ENCODE results near the gene PLEKHG4.

Gene PLEKHG4

DNA sequence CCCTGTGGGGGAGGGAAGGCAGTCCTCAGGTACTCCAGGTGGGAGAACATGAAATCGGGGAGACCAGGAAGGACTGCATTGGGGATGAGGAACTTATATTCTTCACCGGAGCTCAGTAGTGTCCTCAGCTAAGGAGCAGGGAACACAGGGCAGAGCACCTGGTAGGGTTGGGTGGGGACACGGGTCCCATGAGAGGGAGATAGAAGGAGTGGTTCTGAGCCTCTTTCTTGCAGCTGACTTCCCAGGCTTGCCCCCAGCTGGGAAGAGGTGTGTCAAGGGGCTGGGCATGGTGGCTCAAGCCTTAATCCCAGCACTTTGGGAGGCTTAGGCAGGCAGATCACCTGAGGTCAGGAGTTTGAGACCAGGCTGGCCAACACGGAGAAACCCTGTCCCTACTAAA lies 34.1 kb upstream of the PLEKHG4 start:
- no peak for DNase-seq

DNA sequence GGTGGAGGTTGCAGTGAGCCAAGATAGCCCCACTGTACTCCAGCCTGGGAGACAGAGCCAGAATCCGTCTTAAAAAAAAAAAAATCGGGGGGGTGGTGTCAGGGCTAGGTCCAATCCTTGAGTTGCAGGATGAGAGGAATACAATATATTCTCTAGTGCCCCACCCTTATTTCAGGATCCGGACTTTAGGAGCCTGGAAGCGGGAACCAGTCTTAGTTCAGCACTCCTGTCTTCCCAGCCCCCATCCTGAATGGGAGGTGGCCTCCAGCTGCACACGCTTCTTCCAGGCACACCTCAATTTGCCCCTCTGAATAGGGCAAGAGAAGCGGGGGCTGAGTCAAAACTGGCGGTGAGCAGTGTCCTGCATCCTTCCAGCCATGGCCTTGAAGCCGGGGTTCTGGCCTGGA lies 33.7 kb upstream of the PLEKHG4 start:
- no peak for DNase-seq

DNA sequence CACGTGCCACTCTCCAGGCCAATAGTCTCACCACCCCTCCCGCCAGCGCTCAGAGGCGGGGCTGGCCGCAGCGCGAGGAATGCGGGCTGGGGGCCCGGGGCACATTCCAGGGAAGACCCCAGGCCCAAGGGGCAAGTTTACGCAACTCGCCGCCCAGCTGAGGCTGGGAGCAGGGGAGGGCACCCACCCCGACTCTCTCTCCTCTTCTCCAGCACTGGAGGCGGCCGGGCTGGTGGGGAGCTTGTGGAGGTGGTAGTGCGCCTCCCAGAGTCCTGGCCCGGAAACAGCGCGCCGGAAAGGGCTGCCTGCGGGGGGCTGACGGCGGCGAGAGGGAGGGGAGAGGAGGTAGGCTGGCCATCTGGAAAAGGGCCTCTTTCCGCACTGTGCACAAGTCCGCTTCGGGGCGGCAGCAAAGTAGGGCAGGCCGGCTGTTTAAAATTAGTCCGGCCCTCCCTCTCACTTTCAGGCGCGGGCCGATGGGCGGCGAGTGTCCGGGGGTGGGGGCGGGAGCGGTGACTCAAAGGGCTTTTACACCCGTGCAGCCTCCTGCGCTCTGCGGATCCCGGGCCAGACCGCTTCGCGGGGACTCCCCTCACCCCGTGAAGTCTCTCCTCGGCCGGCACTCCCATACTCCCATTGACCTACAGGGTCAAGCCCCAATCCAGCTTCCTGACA lies 33.1 kb upstream of the PLEKHG4 start:
- peak; percentile 78 for DNase-seq

DNA sequence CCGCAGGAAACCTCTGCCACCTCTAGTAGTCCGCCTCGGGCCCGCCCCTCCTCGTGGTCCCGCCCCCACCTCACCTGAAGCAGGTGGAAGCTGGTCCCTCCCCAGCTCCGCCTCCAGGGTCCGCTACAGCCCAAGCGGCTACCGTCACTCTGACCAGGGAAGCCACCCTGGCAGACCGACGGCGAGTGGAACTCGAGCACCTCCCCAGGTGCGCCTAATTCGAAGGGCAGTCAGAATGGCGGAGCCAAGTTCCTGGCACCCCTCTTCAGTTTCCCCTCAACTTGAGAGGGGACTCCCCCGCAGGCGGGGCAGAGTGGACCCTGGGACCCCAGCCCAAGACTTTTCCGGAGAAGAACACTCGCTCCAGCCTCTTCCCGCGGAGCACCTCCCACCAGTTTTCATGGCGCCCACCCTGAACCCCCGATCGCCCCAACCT lies 32.6 kb upstream of the PLEKHG4 start:
- no peak for DNase-seq

DNA sequence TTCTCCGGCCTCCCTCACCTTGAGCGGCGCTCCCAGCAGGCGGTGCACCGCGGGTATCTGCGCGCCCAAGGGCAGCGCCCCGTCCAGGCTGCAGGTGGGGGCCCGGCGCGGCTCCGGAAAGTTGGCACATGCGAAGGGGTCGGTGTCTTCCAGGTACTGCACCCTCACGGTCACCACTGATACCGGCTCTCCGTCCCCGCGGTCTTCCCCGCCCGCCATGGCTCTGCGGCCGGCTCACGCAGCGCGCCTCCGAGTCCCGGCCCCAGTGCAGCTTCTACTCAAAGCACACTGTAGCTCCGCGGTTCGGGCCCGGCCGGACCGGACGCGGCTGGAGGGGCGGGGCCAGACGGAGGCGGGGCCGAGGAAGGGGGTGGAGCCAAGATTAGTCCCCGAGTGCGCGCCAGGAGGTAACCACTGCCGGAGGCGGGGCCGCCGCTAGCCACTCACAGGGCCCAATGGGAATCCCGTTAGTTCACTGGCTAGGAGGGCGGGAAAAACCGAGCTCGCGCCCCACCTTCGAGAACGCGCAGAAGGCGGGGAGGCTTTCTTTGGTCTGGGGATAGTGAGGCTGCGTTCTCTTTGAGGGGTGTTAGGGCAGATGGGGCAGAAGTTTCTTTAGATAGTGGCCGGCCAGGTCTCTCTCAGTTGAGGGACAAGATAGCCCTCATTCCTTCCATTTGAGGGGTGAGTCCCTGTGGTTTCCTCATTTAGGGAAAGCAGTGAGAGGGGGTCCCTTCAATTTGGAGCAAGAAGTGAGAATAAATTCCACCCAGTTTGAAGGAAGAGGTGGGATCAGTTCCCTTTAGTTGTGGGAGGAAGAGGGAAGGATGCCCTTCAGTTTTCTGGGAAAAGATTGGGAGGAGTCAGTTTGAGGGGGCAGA lies 31.9 kb upstream of the PLEKHG4 start, which contains the start of gene FHOD1:
FHOD1 (minus strand) TSS at position 290 of the 881 bp plus-strand sequence; CDS start at position 219, 71 bp downstream.
- DNase-seq = peak; percentile 96

DNA sequence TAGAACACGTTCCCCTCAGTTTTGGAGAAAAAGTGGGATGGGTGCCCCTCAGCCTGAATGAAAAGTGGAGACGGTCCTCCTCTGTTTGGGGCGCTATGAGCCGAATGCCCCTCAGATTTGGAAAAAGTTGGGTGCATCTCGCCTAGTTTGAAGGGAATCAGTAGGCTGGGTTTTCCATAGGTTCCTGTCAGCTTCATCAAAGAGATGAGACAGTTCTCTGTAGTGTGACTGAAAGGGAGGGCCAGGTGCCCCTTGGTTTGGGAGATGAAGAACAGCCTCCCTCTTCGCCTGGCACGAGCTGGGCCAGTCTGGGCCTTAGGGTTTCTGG lies 31.3 kb upstream of the PLEKHG4 start:
- DNase-seq = no peak

DNA sequence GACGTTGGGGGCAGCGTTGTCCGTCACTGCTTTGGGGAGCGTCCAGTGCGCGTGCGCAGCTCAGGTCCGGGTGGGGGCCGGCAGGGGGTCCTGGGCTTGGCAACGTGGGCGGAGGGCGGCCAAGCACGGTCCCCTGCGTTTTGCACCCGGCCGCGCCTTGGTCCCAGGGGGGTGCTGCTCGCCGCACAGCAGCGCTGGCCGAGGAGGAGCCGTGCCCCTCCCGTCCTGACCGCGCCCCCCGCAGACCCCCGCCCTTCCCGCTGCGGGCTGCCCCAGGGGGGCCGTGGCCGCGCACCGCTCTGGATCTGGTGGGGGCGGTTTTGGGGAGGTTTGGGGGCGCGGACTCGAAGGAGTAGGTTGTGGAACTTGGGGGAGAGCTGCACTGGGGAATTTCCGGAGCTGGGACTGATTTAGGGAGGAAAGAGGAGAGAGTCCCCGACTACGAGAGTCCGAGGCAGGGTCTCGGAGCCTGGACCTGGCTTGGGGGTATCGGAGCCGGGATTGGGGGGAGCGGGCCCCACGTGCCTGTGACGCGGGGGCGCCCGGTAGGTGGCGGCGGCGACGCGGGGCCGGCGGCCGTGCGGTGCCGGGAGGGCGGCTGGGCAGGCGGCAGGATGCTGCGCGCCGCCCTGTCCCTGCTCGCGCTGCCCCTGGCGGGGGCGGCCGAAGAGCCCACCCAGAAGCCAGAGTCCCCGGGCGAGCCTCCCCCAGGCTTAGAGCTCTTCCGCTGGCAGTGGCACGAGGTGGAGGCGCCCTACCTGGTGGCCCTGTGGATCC lies 30.7 kb upstream of the PLEKHG4 start, which contains the start of gene SLC9A5:
SLC9A5 (plus strand) TSS at position 579 of the 777 bp plus-strand sequence; CDS start at position 615, 36 bp downstream.
- DNase-seq = no peak

DNA sequence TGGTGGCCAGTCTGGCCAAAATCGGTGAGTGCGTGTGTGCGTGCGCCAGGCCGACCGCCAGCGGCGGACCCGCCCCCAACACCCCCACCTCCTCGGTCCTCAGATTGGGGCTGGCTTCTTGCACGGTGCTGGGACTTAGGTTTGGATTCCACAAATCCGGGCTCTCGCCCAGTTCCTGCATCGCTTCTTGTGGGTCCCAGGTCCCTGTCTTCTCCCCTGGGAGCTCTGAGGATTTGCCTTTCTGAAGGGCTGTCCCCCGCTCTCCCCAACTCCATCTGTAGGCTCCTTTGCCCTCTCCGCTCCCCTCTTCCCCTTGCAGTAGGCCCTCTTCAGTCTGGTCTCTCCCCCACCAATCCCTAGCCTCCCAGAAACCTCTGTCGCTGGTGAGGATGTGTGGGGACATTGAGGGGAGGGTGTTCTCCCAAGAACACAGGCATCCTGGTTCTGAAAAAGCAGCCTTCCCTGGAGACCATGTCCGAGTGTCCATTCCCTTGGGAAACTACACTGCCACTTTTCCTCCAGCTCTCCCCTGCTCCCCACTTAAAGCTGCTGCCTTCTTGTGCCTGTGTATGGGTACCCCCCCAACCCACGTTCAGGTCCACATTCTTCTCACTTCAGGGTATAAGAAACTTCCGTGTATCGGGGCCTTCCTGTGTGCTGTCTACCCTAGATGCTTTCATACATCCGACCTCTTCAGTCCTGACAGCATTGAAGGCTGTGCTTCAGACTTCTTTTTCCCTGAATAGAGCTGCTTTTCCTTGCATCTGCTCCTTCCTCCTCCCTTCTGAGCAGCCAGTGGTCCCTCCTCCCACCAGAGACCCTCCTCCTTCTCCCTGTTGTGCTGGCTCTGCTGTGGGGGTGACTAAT lies 29.9 kb upstream of the PLEKHG4 start:
- no peak for DNase-seq

DNA sequence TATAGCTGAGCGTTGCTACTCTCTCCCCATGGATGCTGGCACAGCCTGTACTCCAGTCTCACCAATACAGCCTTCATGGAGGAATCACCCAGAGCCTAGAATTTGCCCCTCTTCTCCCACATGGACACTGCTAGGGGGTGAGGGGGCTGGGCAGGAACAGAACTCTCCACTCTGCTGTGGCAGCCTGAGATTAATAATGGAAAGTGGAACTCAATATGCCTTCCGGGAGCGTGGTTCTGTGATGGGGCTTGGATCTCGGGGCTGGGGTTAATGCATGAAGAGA lies 29.3 kb upstream of the PLEKHG4 start:
- no peak for DNase-seq

DNA sequence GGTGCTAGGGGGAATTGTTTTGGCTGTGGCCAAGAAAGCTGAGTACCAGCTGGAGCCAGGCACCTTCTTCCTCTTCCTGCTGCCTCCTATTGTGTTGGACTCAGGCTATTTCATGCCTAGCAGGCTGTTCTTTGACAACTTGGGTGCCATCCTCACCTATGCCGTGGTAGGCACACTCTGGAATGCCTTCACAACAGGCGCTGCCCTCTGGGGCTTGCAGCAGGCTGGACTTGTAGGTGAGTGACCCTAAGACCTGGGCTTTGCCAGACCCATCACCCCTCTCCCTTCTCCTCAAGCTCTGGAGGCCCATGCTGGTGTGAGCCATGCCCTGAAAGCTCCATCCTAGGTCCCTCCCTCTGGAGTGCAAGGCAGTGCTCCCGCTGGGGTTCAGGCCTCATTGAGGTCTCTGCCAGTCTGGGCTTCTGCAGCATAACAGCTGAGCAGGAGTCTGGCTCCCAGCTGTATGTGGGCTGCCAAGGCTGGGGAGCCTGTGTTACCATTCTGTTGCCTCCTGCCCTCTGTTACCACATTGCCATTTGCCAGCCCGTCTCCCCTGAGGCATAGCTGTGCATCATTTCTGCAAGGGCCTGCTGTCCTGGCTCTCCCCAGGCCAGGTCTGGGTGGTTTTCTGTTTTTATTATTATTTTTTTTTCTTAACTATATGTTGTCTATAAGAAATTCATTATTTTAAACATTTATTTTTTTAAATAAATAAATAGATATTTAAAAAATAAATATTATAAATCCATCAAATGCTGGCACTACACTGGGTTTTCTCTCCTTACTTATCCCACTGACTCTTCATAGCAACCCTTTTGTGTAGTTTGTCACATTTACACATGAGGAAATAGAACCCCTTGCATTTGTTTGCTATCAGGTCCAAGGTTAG lies 26.5 kb upstream of the PLEKHG4 start:
- no peak for DNase-seq

DNA sequence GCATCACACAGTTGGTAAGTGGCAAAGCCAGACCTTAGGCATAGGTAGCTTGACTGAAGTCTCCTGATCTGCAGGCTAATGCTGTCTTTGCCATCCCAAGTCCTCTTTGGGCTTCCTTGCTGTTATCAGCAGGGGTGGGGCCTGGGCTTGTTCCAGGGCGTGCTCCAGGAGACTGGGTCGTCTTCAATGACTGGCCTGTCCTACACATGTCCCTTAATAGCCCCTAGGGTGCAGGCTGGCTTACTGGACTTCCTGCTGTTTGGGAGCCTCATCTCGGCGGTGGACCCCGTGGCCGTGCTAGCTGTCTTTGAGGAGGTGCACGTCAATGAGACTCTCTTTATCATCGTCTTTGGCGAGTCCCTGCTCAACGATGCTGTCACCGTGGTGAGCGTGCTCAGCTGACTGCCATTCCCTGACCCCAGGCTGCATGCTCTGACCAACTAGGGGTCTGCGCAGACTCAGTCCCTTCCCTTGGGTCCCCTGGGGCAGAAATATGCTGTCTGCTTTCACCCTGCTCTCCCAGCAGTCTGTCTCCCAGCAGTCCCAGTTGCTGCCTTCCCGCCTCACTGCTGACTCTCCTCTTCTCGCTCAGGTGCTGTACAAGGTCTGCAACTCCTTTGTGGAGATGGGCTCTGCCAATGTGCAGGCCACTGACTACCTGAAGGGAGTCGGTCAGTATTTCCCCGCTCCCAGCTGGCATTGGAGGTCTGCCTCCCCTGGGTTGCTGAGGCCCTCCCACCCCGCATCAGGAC lies 24.4 kb upstream of the PLEKHG4 start:
- no peak for DNase-seq

DNA sequence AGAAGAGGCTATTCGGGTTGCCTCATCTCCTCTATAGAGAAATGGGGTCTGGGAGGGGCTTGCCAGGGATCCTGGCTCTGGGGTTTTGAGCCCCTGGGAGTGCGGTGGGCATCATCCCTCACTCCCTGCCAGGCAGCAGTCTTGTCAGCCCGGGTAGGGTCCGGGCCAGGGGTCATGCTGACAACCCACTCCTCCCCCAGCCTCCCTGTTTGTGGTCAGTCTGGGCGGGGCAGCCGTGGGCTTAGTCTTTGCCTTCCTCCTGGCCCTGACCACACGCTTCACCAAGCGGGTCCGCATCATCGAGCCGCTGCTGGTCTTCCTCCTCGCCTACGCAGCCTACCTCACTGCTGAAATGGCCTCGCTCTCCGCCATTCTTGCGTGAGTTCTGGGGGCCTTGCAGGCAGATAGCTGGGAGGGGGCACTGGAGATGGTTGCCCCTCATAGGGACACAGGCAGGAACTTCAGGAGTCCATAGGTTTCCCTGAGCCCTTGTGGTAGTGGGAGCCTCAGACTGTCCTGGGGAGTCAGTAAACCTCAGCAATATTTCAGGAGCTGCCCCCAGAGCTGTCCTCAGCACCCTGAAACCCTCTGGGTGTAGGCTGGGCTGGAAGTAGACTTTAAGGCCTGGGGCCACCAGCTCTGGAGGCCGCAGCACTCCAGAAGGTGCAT lies 23.6 kb upstream of the PLEKHG4 start:
- DNase-seq = no peak

DNA sequence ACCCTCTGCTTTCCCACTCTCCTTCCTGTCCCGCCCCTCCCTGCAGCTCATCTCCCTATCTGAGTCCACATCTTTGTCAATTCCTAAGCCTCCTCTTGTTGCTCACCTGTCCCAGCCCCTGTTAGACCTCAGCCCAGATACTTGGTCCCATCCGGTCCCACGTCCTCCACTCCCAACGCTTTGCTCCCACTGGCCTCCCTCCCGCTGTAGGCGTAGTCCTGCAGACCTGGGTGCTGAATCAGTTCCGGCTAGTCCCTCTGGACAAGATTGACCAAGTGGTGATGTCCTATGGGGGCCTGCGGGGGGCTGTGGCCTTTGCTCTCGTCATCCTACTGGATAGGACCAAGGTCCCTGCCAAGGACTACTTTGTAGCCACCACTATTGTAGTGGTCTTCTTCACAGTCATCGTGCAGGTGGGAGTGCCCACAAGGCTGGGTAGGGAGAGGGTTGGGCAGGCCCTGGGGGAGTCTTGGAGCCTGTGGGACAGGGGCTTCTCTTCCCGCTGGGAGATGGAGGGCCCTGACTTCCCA lies 22.6 kb upstream of the PLEKHG4 start:
- no peak for DNase-seq

DNA sequence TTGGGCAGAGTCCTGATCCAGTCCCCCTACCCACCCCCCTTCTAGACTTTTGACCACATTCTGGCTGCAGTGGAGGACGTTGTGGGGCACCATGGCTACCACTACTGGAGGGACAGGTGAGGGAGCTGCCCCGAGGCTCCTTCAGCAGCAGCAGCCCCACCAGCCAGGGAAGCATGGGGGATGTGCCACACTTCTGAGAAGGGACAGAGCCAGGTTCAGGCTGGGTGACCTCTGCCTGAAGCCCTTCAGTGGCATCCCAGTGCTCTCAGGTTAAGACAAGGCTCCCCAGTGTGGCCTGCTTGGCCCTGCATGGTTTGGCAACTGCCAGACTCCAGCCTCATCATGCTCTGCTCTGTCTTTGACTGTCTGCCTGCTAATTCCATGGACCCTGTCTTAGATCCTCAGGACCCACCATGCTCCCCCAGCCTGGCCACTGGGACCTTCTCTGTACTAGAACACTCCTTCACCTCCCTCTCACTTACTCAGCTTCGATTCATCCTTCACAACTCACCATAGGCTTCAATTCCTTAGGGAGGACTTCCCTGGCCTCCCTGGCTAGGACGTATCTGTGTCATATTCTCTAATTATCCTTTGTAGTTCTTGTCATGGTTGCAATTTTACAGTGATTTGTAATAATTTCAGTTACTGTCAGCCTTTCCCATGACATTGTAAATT lies 21.7 kb upstream of the PLEKHG4 start:
- DNase-seq = no peak

DNA sequence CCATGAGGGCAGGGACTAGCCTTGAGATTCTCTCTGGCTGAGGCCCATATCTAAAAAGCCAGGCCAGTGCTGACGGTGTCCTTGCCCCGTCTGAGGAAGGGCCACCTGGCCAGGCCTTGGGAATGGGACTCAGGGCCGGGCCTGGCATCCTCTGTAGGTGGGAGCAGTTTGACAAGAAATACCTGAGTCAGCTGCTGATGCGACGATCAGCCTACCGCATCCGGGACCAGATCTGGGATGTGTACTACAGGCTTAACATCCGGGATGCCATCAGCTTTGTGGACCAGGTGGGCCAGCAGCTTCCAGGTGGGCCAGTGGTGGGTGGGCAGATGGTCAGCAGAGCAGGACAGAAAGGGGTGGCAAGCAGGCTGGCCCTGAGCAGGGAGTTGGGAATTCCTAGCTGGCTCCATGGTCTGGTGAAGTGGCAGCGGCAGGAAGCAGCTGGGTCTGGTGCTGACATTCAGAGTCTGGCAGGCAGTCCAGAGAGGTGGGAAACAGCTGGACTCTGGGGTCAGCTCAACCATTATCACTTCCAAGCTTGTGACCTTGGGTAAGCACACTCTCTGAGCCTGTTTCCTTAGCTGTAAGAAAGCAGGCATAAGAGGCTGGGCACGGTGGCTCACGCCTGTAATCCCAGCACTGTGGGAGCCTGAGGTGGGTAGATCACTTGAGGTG lies 21.0 kb upstream of the PLEKHG4 start:
- no peak for DNase-seq

DNA sequence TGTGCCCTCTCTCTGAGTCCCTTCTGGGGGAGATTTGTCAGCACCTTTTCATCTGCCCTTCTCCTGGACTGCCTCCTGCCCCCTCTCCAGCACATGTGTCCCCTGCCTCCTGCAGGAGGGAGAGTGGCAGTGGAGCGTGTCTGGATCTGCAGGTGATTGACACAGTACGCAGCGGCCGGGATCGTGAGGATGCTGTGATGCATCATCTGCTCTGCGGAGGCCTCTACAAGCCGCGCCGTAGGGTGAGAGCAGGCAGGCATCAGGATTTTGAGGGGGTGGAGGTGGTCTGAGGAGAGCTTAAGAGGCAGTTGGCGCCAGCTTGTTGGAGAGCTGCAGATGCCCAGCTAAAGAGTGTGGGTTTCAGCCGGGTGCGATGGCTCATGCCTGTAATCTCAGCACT lies 19.6 kb upstream of the PLEKHG4 start:
- DNase-seq = no peak

DNA sequence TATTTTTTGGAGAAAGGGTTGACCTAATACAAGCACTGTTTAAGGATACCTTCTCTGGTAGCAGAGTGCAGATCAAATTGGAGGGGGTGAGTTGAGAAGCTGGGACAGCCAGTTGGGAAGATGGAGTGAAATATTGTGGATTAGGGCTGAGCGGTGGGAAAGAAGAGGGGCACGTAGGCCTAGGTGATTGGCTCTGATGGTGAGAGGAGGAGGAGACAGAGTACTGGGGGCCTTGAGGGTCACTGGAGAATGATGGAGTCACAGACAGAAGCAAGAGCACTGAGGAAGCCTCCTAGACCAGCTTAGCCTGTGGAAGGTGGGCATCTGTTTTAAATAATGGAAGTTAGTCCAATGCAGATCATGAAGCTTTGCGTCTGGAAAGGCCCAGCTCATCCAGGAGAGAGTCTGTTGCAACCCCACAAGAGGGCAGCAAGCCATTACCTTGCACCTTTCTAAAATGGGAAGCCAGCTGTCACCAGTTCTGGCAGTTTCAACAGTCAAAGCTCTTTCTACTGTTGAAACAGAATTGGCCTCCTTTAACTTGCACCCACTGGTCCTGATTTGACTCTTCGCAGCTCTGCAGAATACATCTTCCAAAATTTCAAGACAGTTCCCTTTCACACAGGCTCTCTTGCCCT lies 18.8 kb upstream of the PLEKHG4 start:
- peak; percentile 58 for DNase-seq

DNA sequence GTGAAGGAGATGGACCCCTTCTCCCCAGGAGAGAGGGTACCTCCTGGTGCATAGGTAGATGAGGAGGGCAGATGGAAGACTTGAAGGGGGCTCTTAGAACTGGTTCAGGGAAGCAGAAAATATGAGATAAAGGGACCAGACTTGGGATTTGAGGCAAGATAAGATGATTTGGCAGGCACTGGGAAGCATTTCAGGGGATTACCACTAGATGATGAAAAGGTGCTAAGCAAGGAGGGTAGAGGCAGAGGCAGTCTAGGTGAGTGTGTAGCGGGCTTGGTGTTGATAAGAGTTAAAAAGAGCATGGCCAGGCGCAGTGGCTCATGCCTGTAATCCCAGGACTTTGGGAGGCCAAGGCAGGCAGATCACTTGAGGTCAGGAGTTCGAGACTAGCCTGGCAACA lies 16.1 kb upstream of the PLEKHG4 start:
- DNase-seq = no peak

All from HCEC 1CT (cell line).